GM06990 (cell line): ENCODE data around the gene ZCCHC12.

ENCODE experiments used
- DNase-seq: peaks from one replicate; pipeline ENCODE4 v3.0.0-alpha.2; 2011; ENCODE audit not compliant: insufficient read length; ENCODE audit errors: extremely low read depth
- H3K27me3 ChIP-seq: replicated peaks from 2 replicates; pipeline ENCODE4 v1.6.0; 2011; ENCODE audit warnings: low read length; ENCODE audit not compliant: control insufficient read depth, insufficient read depth
- H3K36me3 ChIP-seq: 2 replicates; pipeline ENCODE4 v1.5.1; 2011; ENCODE audit warnings: low read length; ENCODE audit not compliant: control insufficient read depth, insufficient read depth
- H3K4me3 ChIP-seq: replicated peaks from 2 replicates; pipeline ENCODE4 v1.5.1; 2011; ENCODE audit warnings: low read depth, mild to moderate bottlenecking, control low read depth, low read length
- TF ChIP-seq, protein P1 (sequence below): IDR thresholded peaks from 2 replicates; pipeline ENCODE4 v1.5.1; 2011; ENCODE audit warnings: low read length, control low read depth, mild to moderate bottlenecking, inconsistent platforms; ENCODE audit not compliant: insufficient read depth, poor library complexity, severe bottlenecking

Gene ZCCHC12

DNA sequence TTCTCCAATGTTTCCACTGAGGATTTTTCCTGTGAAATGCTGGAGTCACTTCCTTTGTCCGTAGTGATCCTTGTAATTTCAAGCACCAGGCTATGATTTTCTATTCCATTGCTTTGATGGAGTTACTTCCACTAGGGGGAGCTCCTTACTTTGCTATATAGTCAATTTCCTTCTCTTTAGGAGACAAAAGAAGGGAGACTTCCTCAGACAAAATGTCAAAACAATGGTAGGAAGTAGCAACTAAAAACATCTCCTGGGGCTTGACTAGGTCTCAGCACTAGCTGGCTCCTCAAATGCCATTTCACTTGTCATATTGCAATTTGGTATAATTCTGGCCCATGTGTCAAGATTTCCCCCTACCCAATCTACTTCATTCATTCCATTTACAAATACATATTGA is 24.1 kb downstream of the ZCCHC12 start:
- TF ChIP-seq, protein P1, sequence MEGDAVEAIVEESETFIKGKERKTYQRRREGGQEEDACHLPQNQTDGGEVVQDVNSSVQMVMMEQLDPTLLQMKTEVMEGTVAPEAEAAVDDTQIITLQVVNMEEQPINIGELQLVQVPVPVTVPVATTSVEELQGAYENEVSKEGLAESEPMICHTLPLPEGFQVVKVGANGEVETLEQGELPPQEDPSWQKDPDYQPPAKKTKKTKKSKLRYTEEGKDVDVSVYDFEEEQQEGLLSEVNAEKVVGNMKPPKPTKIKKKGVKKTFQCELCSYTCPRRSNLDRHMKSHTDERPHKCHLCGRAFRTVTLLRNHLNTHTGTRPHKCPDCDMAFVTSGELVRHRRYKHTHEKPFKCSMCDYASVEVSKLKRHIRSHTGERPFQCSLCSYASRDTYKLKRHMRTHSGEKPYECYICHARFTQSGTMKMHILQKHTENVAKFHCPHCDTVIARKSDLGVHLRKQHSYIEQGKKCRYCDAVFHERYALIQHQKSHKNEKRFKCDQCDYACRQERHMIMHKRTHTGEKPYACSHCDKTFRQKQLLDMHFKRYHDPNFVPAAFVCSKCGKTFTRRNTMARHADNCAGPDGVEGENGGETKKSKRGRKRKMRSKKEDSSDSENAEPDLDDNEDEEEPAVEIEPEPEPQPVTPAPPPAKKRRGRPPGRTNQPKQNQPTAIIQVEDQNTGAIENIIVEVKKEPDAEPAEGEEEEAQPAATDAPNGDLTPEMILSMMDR, result peak; percentile 71
- Histone ChIP-seq H3K36me3 (no peaks in the 10 kb centered on the region), H3K27me3 (no peaks in the 10 kb centered on the region), H3K4me3 (no peak overlapping the region)
- DNase-seq, result no peak

DNA sequence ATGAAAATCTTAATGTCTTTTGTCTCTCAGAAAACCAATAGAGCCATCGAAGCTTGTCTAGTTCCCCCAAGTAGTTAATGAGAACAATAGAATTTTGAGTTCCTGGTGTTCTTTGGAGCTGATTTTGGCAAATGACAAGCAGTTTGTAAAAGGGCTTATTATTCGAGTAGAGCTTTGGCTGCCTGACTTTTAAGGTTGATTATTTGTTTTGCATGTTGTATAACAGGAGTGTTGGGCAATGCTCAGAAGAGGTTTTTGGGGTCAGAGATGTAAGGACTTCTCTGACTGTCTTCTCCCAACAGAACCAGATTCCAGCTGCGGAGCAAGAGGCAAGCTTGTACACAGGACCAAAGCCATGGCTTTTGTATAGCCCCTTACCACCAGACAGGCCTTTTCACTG is 30.0 kb downstream of the ZCCHC12 start:
- TF ChIP-seq, protein P1, result no peak
- Histone ChIP-seq H3K4me3 (no peak overlapping the region), H3K36me3 (no peaks in the 10 kb centered on the region), H3K27me3 (no peaks in the 10 kb centered on the region)
- DNase-seq, result no peak

DNA sequence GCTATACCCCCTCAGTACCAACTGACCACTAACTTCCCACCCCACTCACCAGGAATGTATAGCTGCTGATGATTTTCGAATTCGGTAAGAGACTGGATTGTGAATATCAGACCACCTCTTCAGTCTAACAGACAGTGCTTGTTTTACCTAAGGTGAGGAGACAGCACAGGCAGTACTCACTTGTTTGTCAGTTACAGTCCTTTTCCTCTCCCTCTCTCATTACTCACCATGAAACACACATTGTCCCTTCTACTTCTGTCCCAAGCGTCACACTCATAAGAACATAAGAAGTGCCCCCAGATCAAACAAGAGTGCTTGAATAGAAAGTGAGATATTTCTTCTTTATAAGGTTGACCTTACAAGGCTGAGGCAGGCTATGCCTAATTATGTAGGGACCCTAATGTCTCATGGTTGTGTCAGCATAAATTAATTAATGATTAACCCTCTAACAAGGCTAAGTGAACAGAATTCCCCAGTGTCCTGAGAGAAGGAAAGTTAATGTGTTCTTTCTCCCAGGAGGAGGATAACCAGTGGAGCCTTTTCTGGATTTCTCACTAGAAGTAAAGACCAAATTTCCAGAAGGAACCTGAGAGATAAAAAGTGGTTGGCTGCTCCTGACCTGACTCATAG is 32.2 kb downstream of the ZCCHC12 start:
- no peaks in the 10 kb centered on the region for H3K36me3 ChIP-seq
- no peak overlapping the region for H3K4me3 ChIP-seq
- no peaks in the 10 kb centered on the region for H3K27me3 ChIP-seq
- TF ChIP-seq, protein P1, result no peak
- DNase-seq, result no peak

DNA sequence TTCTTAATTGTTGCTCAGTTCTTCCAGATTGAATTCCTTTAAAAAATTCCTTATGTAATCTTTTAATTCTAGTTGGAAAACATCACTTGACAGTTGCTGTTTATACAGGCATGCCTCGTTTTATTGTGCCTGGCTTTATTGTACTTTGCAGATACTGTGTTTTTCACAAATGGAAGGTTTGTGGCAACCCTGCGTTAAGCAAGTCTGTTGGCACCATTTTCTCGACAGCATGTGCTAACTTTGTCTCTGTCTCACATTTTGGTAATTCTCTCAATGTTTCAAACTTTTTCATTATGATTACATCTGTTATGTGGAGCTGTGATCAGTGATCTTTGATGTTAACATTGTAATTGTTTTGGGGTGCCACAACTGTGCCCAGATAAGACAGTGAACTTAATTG is 33.4 kb downstream of the ZCCHC12 start:
- no peak overlapping the region for H3K4me3 ChIP-seq
- TF ChIP-seq, protein P1, result no peak
- no peak for DNase-seq
- H3K36me3 ChIP-seq, result no peaks in the 10 kb centered on the region
- no peaks in the 10 kb centered on the region for H3K27me3 ChIP-seq

DNA sequence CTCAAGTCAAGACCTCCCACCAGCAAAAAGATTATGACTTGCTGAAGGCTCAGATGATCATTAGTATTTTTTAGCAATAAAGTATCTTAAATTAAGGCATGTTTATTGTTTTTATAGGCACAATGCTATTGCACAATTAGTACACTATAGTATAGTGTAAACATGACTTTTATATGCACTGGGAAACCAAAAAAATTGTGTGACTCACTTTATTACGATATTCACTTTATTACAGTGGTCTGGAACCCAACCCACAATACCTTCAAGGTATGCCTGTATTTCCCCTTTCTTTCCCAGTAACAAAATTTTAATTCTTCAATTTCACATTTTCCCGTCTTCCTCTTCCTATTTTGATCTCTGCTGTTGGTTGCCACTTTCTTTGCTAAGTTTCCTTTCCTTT is 37.7 kb downstream of the ZCCHC12 start:
- no peaks in the 10 kb centered on the region for H3K27me3 ChIP-seq
- no peak overlapping the region for H3K4me3 ChIP-seq
- no peaks in the 10 kb centered on the region for H3K36me3 ChIP-seq
- TF ChIP-seq, protein P1, result no peak
- DNase-seq, result no peak

DNA sequence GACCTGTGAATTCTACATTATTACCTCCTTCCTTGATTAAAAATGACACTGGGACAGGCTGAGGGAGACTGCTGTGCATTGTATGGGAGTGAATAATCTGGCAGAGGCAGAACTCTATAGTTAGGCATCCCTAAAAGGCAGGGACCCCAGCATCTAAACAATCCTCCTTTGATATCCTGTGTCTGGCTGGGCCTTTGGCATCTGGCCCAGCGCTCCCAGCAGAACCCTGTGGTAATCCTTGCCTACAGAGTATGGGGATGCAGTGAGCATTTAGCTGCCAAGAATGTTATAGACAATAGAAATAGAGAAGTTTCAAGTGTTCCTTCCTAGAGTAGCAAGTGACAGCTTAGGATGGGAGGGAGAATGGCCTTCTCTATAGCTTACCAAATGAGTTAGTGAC is 38.5 kb downstream of the ZCCHC12 start:
- Histone ChIP-seq H3K27me3 (no peaks in the 10 kb centered on the region), H3K4me3 (no peak overlapping the region), H3K36me3 (no peaks in the 10 kb centered on the region)
- no peak for DNase-seq
- TF ChIP-seq, protein P1, result no peak
